AG04450 (cell line): ENCODE data around the gene COMMD10. TPM values are rescaled to one million over a fixed set of nuclear protein-coding genes. Genes with fewer than 3 reads are reported as not detected.
"Not testable (repeated sequence)": the region's sequence is repeated elsewhere in the genome, so short reads cannot be mapped to it uniquely, and the experiment has no call there.

Experiments used
- CTCF ChIA-PET: fragments of 300-600, 350-600 bp; formaldehyde crosslinking; extraction: SDS; loops from one replicate; lab custom pipeline; 2022; ENCODE audit warnings: antibody characterized with exemption, inconsistent platforms; lab: Charles Lee
- POLR2A ChIA-PET: fragments of 350-600 bp; formaldehyde crosslinking; extraction: SDS; loops from one replicate; lab custom pipeline; 2021; ENCODE audit warnings: antibody characterized with exemption, inconsistent platforms; lab: Yijun Ruan, JAX
- DNase-seq: peaks from one replicate; pipeline ENCODE4 v3.0.0-alpha.2; 2011; ENCODE audit warnings: low read depth, low spot score
- H3K27ac ChIP-seq: one replicate; pipeline ENCODE4 v1.5.1; 2012; ENCODE audit warnings: low read depth, low read length, control low read depth
- H3K27me3 ChIP-seq: one replicate; pipeline ENCODE4 v1.6.0; 2012; ENCODE audit warnings: low read length; ENCODE audit not compliant: control insufficient read depth, insufficient read depth
- H3K4me3 ChIP-seq: 2 replicates; pipeline ENCODE4 v1.5.1; 2011; ENCODE audit warnings: mild to moderate bottlenecking, low read depth, low read length, control low read depth
- H3K9me3 ChIP-seq: 2 replicates; pipeline ENCODE4 v1.5.1; 2012; ENCODE audit warnings: low read length; ENCODE audit not compliant: control insufficient read depth, insufficient read depth
- CTCF ChIP-seq: IDR thresholded peaks from 2 replicates; pipeline ENCODE4 v1.5.1; 2011; ENCODE audit warnings: low read depth, low read length, control low read depth, inconsistent platforms
- polyA plus RNA-seq: library from polyadenylated mRNA; depleted of rRNA; stranded (reverse); fragments of >200 nt; gene quantifications from 2 replicates; pipeline ENCODE4 v1.2.3, GENCODE V29; 2011

The COMMD10 gene
- polyA plus RNA-seq, 1 experiment, result 28.2 TPM

DNA sequence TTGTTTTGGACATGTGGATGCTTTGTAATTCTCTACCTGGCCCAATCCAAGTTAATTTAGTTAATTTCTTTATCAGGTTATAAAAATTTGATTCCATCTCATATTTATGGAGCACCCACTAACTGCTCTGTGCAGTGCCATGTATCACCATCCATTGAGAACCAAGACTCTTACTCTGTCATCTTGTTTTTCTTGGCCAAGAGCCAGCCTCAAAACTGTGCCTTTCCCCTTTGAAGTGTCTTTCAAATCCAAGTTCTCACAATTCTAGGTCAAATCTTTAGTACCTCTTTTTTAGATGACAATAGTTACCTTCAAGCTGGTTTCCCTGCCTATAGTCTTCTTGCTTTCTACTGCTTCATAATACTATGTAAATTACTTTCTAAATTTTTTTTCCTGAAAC is 3.2 kb downstream of the COMMD10 start:
- H3K4me3 ChIP-seq, result no peak overlapping the region
- no peak for DNase-seq
- H3K9me3 ChIP-seq, result no peaks in the 10 kb centered on the region
- CTCF ChIA-PET, result no interaction called here
- no peak overlapping the region for H3K27ac ChIP-seq
- H3K27me3 ChIP-seq, result no peaks in the 10 kb centered on the region
- POLR2A ChIA-PET, result no interaction called here
- TF ChIP-seq CTCF, result no peak

GRCh38 chr5:116090302-116090701 is 5.5 kb downstream of the COMMD10 start:
- H3K4me3 ChIP-seq, result no peak overlapping the region
- POLR2A ChIA-PET, result no interaction called here
- no peaks in the 10 kb centered on the region for H3K9me3 ChIP-seq
- H3K27ac ChIP-seq, result no peak overlapping the region
- no peak for DNase-seq
- CTCF ChIA-PET, result no interaction called here
- no peak for TF ChIP-seq CTCF
- H3K27me3 ChIP-seq, result no peaks in the 10 kb centered on the region

DNA sequence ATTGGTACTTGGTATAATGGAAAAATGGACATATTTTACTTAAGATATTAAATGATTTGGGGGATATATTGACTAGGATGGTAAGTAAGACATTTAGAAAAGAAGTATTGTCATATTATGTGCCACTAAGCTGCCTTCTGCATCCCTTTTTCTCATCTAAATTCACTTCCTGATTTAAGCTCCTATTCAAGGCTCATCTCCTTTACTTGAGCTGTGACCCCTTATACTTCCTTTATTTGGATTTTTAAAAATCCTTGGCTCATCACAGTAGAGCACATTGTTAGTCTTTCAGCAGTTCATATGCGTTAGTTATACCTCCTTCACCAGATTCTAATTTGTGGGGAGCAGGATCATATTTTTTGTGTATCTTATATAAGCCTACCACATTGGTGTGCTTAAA is 6.6 kb downstream of the COMMD10 start:
- H3K9me3 ChIP-seq, result no peaks in the 10 kb centered on the region
- no peaks in the 10 kb centered on the region for H3K27me3 ChIP-seq
- no peak for TF ChIP-seq CTCF
- H3K27ac ChIP-seq, result no peak overlapping the region
- no peak for DNase-seq
- no peak overlapping the region for H3K4me3 ChIP-seq
- ChIA-PET CTCF (no interaction called here), POLR2A (no interaction called here)

DNA sequence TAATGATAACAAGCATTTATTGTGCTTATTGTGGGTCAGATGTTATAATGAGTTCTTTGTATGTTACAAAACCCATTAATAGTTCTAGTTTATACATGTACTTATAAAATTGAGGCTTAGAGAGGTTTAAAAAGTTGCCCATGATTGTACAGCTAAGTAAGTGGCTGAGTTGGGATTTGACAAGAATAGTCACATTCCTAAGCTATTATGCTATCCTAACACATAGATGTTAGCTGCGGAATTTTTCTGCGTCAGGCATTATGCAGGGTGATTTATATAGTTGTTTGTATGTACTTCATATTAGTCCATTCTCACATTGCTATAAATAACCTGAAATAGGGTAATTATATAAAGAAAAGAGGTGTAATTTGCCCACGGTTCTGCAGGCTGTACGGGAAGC is 12.5 kb downstream of the COMMD10 start:
- H3K27ac ChIP-seq, result no peak overlapping the region
- POLR2A ChIA-PET, result no interaction called here
- no peaks in the 10 kb centered on the region for H3K27me3 ChIP-seq
- H3K4me3 ChIP-seq, result no peak overlapping the region
- no peak for DNase-seq
- H3K9me3 ChIP-seq, result no peaks in the 10 kb centered on the region
- no peak for TF ChIP-seq CTCF
- CTCF ChIA-PET, result no interaction called here

GRCh38 chr5:116098998-116099397 is 14.2 kb downstream of the COMMD10 start:
- no peak for DNase-seq
- H3K27ac ChIP-seq, result no peak overlapping the region
- CTCF ChIA-PET, result no interaction called here
- POLR2A ChIA-PET, result no interaction called here
- no peaks in the 10 kb centered on the region for H3K27me3 ChIP-seq
- H3K9me3 ChIP-seq, result no peaks in the 10 kb centered on the region
- TF ChIP-seq CTCF, result no peak
- H3K4me3 ChIP-seq, result no peak overlapping the region

GRCh38 chr5:116104941-116105340 is 20.1 kb downstream of the COMMD10 start:
- POLR2A ChIA-PET, result not testable (repeated sequence)

More at GRCh38 chr5:116104941-116105340, 20.1 kb downstream of the COMMD10 start:
- H3K27me3 ChIP-seq, H3K27ac ChIP-seq, H3K9me3 ChIP-seq, DNase-seq, H3K4me3 ChIP-seq, CTCF ChIA-PET: not testable (repeated sequence)
